Measurements from ENCODE around the gene ZFP36.

Gene ZFP36

GRCh38 chr19:39402346-39403300 is 4.0 kb upstream of the ZFP36 start:
- Histone ChIP-seq H3K4me1 (ENCODE audit: insufficient read depth, low read length) (peaks cover 25% of the 10 kb centered on the region; the same call in 1 of the 2 replicates), H3K27me3 (ENCODE audit: insufficient read depth, low read length) (no peaks in the 10 kb centered on the region; the same call in 1 of the 2 replicates), H3K27ac (ENCODE audit: low read length) (peak overlapping the region; percentile 90), H3K9ac (ENCODE audit: low read depth, low read length) (peak overlapping the region; percentile 90), H3K9me3 (ENCODE audit: insufficient read depth, low read depth, low read length) (no peaks in the 10 kb centered on the region), H3K36me3 (ENCODE audit: insufficient read depth, low read depth, low read length) (no peaks in the 10 kb centered on the region), H3K4me3 (ENCODE audit: low read length) (peak overlapping the region; percentile 66)

GRCh38 chr19:39403331-39404312 is 3.0 kb upstream of the ZFP36 start:
- H3K4me3 ChIP-seq (ENCODE audit: low read length) = peak overlapping the region; percentile 66
- H3K9me3 ChIP-seq (ENCODE audit: insufficient read depth, low read depth, low read length) = no peaks in the 10 kb centered on the region
- no peaks in the 10 kb centered on the region; the same call in 1 of the 2 replicates for H3K27me3 ChIP-seq (ENCODE audit: insufficient read depth, low read length)
- peak overlapping the region; percentile 90 for H3K9ac ChIP-seq (ENCODE audit: low read depth, low read length)
- H3K4me1 ChIP-seq (ENCODE audit: insufficient read depth, low read length) = peaks cover 26% of the 10 kb centered on the region; the same call in 1 of the 2 replicates
- peaks cover 7% of the 10 kb centered on the region; the same call in 1 of the 2 replicates for H3K36me3 ChIP-seq (ENCODE audit: insufficient read depth, low read depth, low read length)
- peak overlapping the region; percentile 90 for H3K27ac ChIP-seq (ENCODE audit: low read length)

- H3K9me3 ChIP-seq (ENCODE audit: insufficient read depth, low read depth, low read length) = no peaks in the 10 kb centered on the region
- no peak overlapping the region for H3K9ac ChIP-seq (ENCODE audit: low read depth, low read length)
- no peak overlapping the region for H3K4me3 ChIP-seq (ENCODE audit: low read length)
- H3K36me3 ChIP-seq (ENCODE audit: insufficient read depth, low read depth, low read length) = peaks cover 9% of the 10 kb centered on the region; the same call in 1 of the 2 replicates
- no peaks in the 10 kb centered on the region; the same call in 1 of the 2 replicates for H3K27me3 ChIP-seq (ENCODE audit: insufficient read depth, low read length)
- peaks cover 30% of the 10 kb centered on the region; the same call in 1 of the 2 replicates for H3K4me1 ChIP-seq (ENCODE audit: insufficient read depth, low read length)
- H3K27ac ChIP-seq (ENCODE audit: low read length) = no peak overlapping the region
Observed at GRCh38 chr19:39405261-39405957, 1.2 kb upstream of the ZFP36 start.

- Histone ChIP-seq H3K4me1 (ENCODE audit: insufficient read depth, low read length) (peaks cover 36% of the 10 kb centered on the region), H3K36me3 (ENCODE audit: insufficient read depth, low read depth, low read length) (peaks cover 9% of the 10 kb centered on the region; the same call in 1 of the 2 replicates), H3K27me3 (ENCODE audit: insufficient read depth, low read length) (no peaks in the 10 kb centered on the region; the same call in 1 of the 2 replicates), H3K27ac (ENCODE audit: low read length) (peak overlapping the region; percentile 12), H3K9me3 (ENCODE audit: insufficient read depth, low read depth, low read length) (no peaks in the 10 kb centered on the region), H3K9ac (ENCODE audit: low read depth, low read length) (peak overlapping the region; percentile 61; the same call in 1 of the 2 replicates), H3K4me3 (ENCODE audit: low read length) (peak overlapping the region; percentile 96)
Observed at GRCh38 chr19:39405958-39406655, 540 bp upstream of the ZFP36 start.

GRCh38 chr19:39407410-39407659 is 688 bp downstream of the ZFP36 start:
- H3K27ac ChIP-seq (ENCODE audit: low read length) = no peak overlapping the region
- H3K9ac ChIP-seq (ENCODE audit: low read depth, low read length) = peak overlapping the region; percentile 90; the same call in 1 of the 2 replicates
- peak overlapping the region; percentile 96 for H3K4me3 ChIP-seq (ENCODE audit: low read length)
- no peaks in the 10 kb centered on the region for H3K9me3 ChIP-seq (ENCODE audit: insufficient read depth, low read depth, low read length)
- H3K4me1 ChIP-seq (ENCODE audit: insufficient read depth, low read length) = peaks cover 32% of the 10 kb centered on the region
- H3K27me3 ChIP-seq (ENCODE audit: insufficient read depth, low read length) = no peaks in the 10 kb centered on the region; the same call in 1 of the 2 replicates
- peaks cover 9% of the 10 kb centered on the region; the same call in 1 of the 2 replicates for H3K36me3 ChIP-seq (ENCODE audit: insufficient read depth, low read depth, low read length)

- Histone ChIP-seq H3K9me3 (ENCODE audit: insufficient read depth, low read depth, low read length) (no peaks in the 10 kb centered on the region), H3K9ac (ENCODE audit: low read depth, low read length) (peak overlapping the region; percentile 90; the same call in 1 of the 2 replicates), H3K4me1 (ENCODE audit: insufficient read depth, low read length) (peaks cover 32% of the 10 kb centered on the region), H3K27me3 (ENCODE audit: insufficient read depth, low read length) (no peaks in the 10 kb centered on the region; the same call in 1 of the 2 replicates), H3K27ac (ENCODE audit: low read length) (no peak overlapping the region), H3K36me3 (ENCODE audit: insufficient read depth, low read depth, low read length) (peaks cover 9% of the 10 kb centered on the region; the same call in 1 of the 2 replicates), H3K4me3 (ENCODE audit: low read length) (peak overlapping the region; percentile 96; the same call in 1 of the 2 replicates)
Observed at GRCh38 chr19:39407660-39408391, 1.2 kb downstream of the ZFP36 start.

GRCh38 chr19:39408392-39409207 is 2.0 kb downstream of the ZFP36 start:
- no peaks in the 10 kb centered on the region; the same call in 1 of the 2 replicates for H3K27me3 ChIP-seq (ENCODE audit: insufficient read depth, low read length)
- peak overlapping the region; percentile 92 for H3K4me3 ChIP-seq (ENCODE audit: low read length)
- no peaks in the 10 kb centered on the region for H3K9me3 ChIP-seq (ENCODE audit: insufficient read depth, low read depth, low read length)
- H3K36me3 ChIP-seq (ENCODE audit: insufficient read depth, low read depth, low read length) = peaks cover 9% of the 10 kb centered on the region; the same call in 1 of the 2 replicates
- H3K9ac ChIP-seq (ENCODE audit: low read depth, low read length) = no peak overlapping the region; the same call in 1 of the 2 replicates
- no peak overlapping the region for H3K27ac ChIP-seq (ENCODE audit: low read length)
- H3K4me1 ChIP-seq (ENCODE audit: insufficient read depth, low read length) = peaks cover 32% of the 10 kb centered on the region

GRCh38 chr19:39409208-39410016 is 2.8 kb downstream of the ZFP36 start:
- Histone ChIP-seq H3K27ac (ENCODE audit: low read length) (peak overlapping the region; percentile 6), H3K9me3 (ENCODE audit: insufficient read depth, low read depth, low read length) (no peaks in the 10 kb centered on the region), H3K27me3 (ENCODE audit: insufficient read depth, low read length) (no peaks in the 10 kb centered on the region; the same call in 1 of the 2 replicates), H3K4me1 (ENCODE audit: insufficient read depth, low read length) (peaks cover 32% of the 10 kb centered on the region), H3K4me3 (ENCODE audit: low read length) (peak overlapping the region; percentile 92), H3K36me3 (ENCODE audit: insufficient read depth, low read depth, low read length) (peaks cover 9% of the 10 kb centered on the region; the same call in 1 of the 2 replicates), H3K9ac (ENCODE audit: low read depth, low read length) (peak overlapping the region; percentile 97)
